ENCODE measurements around the gene HPGD.

Gene HPGD

DNA sequence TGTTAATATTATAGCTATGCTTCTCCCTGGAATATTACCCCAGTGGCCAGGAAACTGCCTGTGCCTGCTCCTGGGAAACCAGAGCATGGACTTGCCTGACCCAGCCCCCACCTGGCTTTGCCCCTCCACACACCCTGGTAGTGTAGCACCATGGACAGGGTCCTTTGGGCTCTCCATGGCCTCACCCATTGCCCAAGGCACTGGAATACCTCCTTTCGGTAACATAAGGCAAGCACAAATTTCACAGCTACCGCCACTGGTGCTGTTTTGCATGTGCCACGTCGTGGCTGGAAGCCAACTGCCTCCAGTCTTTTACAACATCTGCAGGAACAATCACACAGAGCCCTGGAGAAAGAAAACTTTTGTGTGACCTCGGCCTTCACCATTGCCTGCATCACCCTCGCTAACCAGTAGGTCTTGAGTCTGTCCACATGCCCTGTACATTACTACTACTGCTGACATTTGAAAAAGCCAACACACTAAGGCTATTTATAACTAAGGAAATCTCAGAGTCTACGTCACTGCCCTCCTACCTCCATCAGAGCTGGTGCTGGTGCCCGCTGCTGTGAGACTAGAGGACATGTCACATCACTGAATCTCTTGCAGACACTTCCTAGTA is 47.7 kb downstream of the HPGD start:
- DNase-seq (ENCODE audit: low read depth in 2 of 2) = no peak

DNA sequence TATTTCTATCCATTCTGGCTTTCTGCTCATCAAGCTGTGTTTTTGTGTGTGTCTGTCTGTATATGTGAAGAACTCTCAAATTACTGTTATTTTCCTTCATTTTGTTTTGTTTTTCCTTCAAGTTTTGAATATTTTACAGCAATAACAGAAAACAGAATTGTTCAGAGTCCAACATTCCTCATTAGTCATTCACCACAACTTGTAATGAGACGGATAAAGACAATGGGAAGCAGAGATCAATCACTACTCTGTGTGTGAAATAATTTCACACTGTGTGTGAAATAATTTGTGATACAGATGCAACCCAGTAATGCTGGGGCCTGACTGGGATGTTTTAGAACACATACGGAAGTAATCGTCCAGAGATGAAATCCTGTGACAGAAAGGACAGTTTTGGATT is 55.2 kb downstream of the HPGD start:
- DNase-seq (ENCODE audit: low read depth in 2 of 2) = no peak

GRCh38 chr4:174464949-174465348 is 57.3 kb downstream of the HPGD start:
- DNase-seq (ENCODE audit: low read depth in 2 of 2) = no peak

DNA sequence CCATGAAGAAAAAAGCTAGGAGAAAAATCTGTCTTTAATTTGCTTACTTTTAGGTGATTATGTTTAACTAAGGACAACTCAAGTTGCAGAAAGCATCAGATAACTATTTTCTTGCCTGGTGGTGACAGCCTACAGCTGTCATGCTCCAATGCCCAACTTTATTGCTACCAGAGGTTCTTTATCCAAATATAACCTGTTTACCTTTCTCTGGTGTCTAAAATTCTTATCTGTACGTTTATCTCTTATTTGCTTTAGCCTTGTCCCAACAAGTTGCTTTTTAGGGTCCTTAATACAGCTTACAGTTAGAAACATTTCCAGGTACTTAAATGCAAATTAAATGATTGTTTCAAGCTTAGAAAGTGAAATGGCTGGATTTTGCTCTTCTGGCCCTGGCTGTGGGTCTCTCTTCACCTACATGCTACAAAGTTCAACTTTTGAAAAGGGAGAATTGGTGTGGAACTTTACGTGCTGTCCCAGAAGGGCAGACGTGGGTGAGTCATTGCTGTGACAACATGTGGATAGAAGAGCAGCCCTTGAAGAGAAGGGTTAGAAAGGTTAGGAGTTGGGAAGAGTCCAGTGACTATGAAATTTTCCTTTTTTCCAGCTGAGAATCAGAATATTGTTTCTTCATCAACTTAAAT is 60.7 kb downstream of the HPGD start:
- DNase-seq (ENCODE audit: low read depth in 2 of 2) = no peak

GRCh38 chr4:174460684-174461083 is 61.6 kb downstream of the HPGD start:
- DNase-seq (ENCODE audit: low read depth in 2 of 2) = no peak

DNA sequence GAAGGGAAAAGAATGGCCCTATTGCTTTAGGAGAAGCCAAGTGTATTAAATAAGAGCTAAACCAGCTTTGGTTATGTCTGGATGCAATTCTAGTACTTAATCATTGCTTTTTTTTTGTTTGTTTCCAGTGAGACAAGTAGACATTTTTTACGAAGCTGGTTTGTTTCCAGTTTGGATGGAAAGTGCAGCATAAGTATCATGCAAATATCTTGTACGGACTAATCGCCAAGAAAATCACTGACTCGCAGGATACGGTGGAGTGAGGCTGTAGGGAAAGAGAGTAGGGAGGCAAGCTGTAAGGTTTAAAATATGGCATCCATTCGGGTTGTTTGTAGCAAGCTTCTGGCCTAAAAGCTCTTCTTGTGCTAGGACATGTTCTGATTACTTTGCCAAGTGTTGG is 64.8 kb downstream of the HPGD start:
- DNase-seq (ENCODE audit: low read depth in 2 of 2) = no peak

GRCh38 chr4:174454815-174455473 is 67.3 kb downstream of the HPGD start:
- no peak for DNase-seq (ENCODE audit: low read depth in 2 of 2)

GRCh38 chr4:174451718-174452296 is 70.5 kb downstream of the HPGD start:
- no peak for DNase-seq (ENCODE audit: low read depth in 2 of 2)

GRCh38 chr4:174450786-174451125 is 71.5 kb downstream of the HPGD start:
- no peak for DNase-seq (ENCODE audit: low read depth in 2 of 2)

DNA sequence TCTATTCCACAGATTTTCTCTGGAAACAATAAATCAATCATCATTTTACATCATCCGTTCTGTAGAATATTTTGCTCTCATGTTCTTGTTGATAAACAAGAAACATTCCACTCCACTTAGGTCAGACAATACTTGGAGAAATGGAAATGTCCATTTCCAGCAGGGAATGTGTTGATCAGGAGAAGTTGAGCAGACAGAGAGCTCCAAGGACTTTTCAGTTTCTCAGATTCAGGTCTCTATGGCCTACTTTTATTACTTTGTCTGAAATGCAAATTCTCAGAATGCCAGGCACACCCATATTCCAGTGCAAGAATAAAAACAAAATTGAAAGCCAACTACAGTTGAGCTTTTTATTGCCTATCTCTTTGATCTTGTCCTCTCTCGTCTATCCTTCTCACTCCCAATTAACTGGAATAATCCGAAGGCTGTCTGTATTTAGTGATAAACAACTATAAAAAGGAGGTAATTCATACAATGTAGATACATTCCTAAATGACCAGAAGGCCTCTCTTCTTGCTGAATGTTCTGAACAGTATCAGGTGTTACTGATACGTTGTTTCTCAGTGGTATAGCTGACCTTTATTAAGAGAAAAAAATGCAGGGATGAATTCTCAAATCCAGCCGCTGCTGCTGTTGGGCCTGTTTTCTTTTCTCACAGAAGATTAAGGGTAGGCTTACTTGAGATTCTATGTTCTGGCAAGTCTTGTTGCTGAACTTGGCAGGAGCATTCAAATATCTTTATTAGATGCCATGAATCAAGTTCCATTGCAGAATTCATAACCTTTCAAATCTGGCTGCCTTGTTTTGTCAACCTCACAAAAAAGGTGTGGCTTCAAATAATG is 72.1 kb downstream of the HPGD start:
- peak in 1 of 2 experiments; percentile 17 for DNase-seq (ENCODE audit: low read depth in 2 of 2)

- no peak for DNase-seq (ENCODE audit: low read depth in 2 of 2)
These were observed 73.1 kb downstream of the HPGD start for GRCh38 chr4:174449152-174449551.

DNA sequence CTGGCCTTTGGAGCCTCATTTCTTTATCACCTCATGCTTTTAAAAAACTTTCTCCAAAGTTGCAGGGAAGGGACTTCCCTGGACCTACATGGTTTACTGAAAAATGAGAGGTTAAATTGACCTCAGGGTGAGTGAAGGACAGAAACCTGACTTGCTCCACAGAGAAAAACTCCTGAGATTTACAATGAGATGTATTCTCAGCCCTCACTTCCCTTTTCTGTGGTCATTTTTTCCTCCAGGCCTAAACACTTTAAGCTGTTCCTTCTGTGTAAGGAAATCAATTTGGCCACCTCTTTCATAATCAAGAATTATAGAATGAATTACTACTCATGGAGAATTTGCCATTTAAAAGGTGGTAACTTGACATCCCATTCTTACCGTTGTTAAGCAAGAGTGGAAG is 77.9 kb downstream of the HPGD start:
- DNase-seq (ENCODE audit: low read depth in 2 of 2) = no peak
